Measurements from ENCODE around the gene HOXD11.

The HOXD11 gene

GRCh38 chr2:176115883-176116813, 9.1 kb downstream of the HOXD11 start, which contains the start of gene HOXD10:
HOXD10 (plus strand) TSS chr2:176116778; CDS start chr2:176116834, 56 bp downstream.
- Histone ChIP-seq H3F3A (ENCODE audit: control insufficient read depth, insufficient read depth) (no peaks in the 10 kb centered on the region), H3K4me2 (ENCODE audit: low read length) (no peak within 1 kb of the TSS), H3K36me3 (ENCODE audit: control insufficient read depth, low read length) (no peaks in the 10 kb centered on the region), H3K9me2 (replicated peaks; ENCODE audit: control insufficient read depth, low read length) (no peaks in the 10 kb centered on the region), H3K79me2 (ENCODE audit: control insufficient read depth, low read length) (no peaks in the 10 kb centered on the region), H4K20me1 (ENCODE audit: control insufficient read depth, insufficient read depth, low read depth, low read length) (no peaks in the 10 kb centered on the region), H3K4me1 (ENCODE audit: control insufficient read depth, low read length) (no peaks in the 10 kb centered on the region), H3K9me3 (ENCODE audit: control insufficient read depth, insufficient read depth, low read length) (no peaks in the 10 kb centered on the region), H3K27ac (ENCODE audit: low read depth, low read length) (no peak within 1 kb of the TSS), H3K27me3 (ENCODE audit: control insufficient read depth, low read length) (peaks cover 24% of the 10 kb centered on the region), H3K4me3 (ENCODE audit: low read length) (no peak within 1 kb of the TSS)
- TF ChIP-seq, protein P1, sequence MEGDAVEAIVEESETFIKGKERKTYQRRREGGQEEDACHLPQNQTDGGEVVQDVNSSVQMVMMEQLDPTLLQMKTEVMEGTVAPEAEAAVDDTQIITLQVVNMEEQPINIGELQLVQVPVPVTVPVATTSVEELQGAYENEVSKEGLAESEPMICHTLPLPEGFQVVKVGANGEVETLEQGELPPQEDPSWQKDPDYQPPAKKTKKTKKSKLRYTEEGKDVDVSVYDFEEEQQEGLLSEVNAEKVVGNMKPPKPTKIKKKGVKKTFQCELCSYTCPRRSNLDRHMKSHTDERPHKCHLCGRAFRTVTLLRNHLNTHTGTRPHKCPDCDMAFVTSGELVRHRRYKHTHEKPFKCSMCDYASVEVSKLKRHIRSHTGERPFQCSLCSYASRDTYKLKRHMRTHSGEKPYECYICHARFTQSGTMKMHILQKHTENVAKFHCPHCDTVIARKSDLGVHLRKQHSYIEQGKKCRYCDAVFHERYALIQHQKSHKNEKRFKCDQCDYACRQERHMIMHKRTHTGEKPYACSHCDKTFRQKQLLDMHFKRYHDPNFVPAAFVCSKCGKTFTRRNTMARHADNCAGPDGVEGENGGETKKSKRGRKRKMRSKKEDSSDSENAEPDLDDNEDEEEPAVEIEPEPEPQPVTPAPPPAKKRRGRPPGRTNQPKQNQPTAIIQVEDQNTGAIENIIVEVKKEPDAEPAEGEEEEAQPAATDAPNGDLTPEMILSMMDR (IDR thresholded peaks at IDR 0.05; ENCODE audit: low read depth, low read length, poor library complexity, severe bottlenecking), result no peak
- TF ChIP-seq EZH2phosphoT487 (IDR thresholded peaks at IDR 0.05; ENCODE audit: borderline replicate concordance, low read length), result no peak

GRCh38 chr2:176117162-176117822, 10.2 kb downstream of the HOXD11 start:
- no peaks in the 10 kb centered on the region for H3F3A ChIP-seq (ENCODE audit: control insufficient read depth, insufficient read depth)
- H3K4me2 ChIP-seq (ENCODE audit: low read length), result no peak overlapping the region
- H4K20me1 ChIP-seq (ENCODE audit: control insufficient read depth, insufficient read depth, low read depth, low read length), result no peaks in the 10 kb centered on the region
- no peaks in the 10 kb centered on the region for H3K36me3 ChIP-seq (ENCODE audit: control insufficient read depth, low read length)
- no peaks in the 10 kb centered on the region for H3K4me1 ChIP-seq (ENCODE audit: control insufficient read depth, low read length)
- H3K4me3 ChIP-seq (ENCODE audit: low read length), result no peak overlapping the region
- H3K9me2 ChIP-seq (replicated peaks; ENCODE audit: control insufficient read depth, low read length), result no peaks in the 10 kb centered on the region
- H3K79me2 ChIP-seq (ENCODE audit: control insufficient read depth, low read length), result no peaks in the 10 kb centered on the region
- peaks cover 24% of the 10 kb centered on the region for H3K27me3 ChIP-seq (ENCODE audit: control insufficient read depth, low read length)
- no peaks in the 10 kb centered on the region for H3K9me3 ChIP-seq (ENCODE audit: control insufficient read depth, insufficient read depth, low read length)
- no peak overlapping the region for H3K27ac ChIP-seq (ENCODE audit: low read depth, low read length)
- TF ChIP-seq EZH2phosphoT487 (IDR thresholded peaks at IDR 0.05; ENCODE audit: borderline replicate concordance, low read length), result no peak
- TF ChIP-seq, protein P1 (IDR thresholded peaks at IDR 0.05; ENCODE audit: low read depth, low read length, poor library complexity, severe bottlenecking), result no peak

- Histone ChIP-seq H3K4me1 (ENCODE audit: control insufficient read depth, low read length) (no peaks in the 10 kb centered on the region), H3K27me3 (ENCODE audit: control insufficient read depth, low read length) (peaks cover 23% of the 10 kb centered on the region), H4K20me1 (ENCODE audit: control insufficient read depth, insufficient read depth, low read depth, low read length) (no peaks in the 10 kb centered on the region), H3K9me2 (replicated peaks; ENCODE audit: control insufficient read depth, low read length) (no peaks in the 10 kb centered on the region), H3K4me2 (ENCODE audit: low read length) (no peak overlapping the region), H3K4me3 (ENCODE audit: low read length) (no peak overlapping the region), H3K79me2 (ENCODE audit: control insufficient read depth, low read length) (no peaks in the 10 kb centered on the region), H3K9me3 (ENCODE audit: control insufficient read depth, insufficient read depth, low read length) (no peaks in the 10 kb centered on the region), H3K36me3 (ENCODE audit: control insufficient read depth, low read length) (no peaks in the 10 kb centered on the region), H3F3A (ENCODE audit: control insufficient read depth, insufficient read depth) (no peaks in the 10 kb centered on the region), H3K27ac (ENCODE audit: low read depth, low read length) (no peak overlapping the region)
- TF ChIP-seq EZH2phosphoT487 (IDR thresholded peaks at IDR 0.05; ENCODE audit: borderline replicate concordance, low read length), result no peak
- TF ChIP-seq, protein P1 (IDR thresholded peaks at IDR 0.05; ENCODE audit: low read depth, low read length, poor library complexity, severe bottlenecking), result no peak
These were observed 10.8 kb downstream of the HOXD11 start for GRCh38 chr2:176117823-176118371.

All from DOHH2 (cell line).